IMR-90 (cell line): ENCODE measurements around the gene IFT74. TPM values are rescaled to one million over a fixed set of nuclear protein-coding genes. Genes with fewer than 3 reads are reported as not detected.

ENCODE experiments used
- ATAC-seq: fragments of 200-7000 bp; cut with Tn5 transposase; 2 replicates; pipeline ENCODE4 v1.9.1; 2020; ENCODE audit warnings: low read depth, mild to moderate bottlenecking, moderate library complexity
- BruUV-seq: library from RNA; stranded (reverse); fragments of 400-500 nt; replicated peaks from 2 replicates; lab custom pipeline; 2021; lab: Mats Ljungman, UMichigan
- CTCF ChIA-PET: fragments of 300-600 bp; formaldehyde crosslinking; extraction: SDS; loops from one replicate; lab custom pipeline; 2021; ENCODE audit warnings: antibody characterized with exemption; lab: Yijun Ruan, JAX
- POLR2A ChIA-PET: fragments of 300-600 bp; sonication (Branson Sonifier 250); formaldehyde crosslinking; loops from one replicate; lab custom pipeline; 2022; ENCODE audit warnings: antibody characterized with exemption; ENCODE audit not compliant: unreplicated experiment; lab: Charles Lee
- DNase-seq: peaks from one replicate; pipeline ENCODE4 v3.0.0; 2013
- H2AFZ ChIP-seq: replicated peaks from 2 replicates; pipeline ENCODE3; 2013; ENCODE audit warnings: low read length, mild to moderate bottlenecking; ENCODE audit not compliant: poor library complexity
- H2AK5ac ChIP-seq: 2 replicates; pipeline ENCODE4 v1.6.1; 2013; ENCODE audit warnings: low read depth, low read length, inconsistent platforms
- H2AK9ac ChIP-seq: replicated peaks from 2 replicates; pipeline ENCODE3; 2013; ENCODE audit warnings: mild to moderate bottlenecking, low read depth, low read length, moderate library complexity; ENCODE audit not compliant: poor library complexity
- H2BK120ac ChIP-seq: 2 replicates; pipeline ENCODE4 v1.6.1; 2013; ENCODE audit warnings: low read depth, low read length, inconsistent platforms
- H2BK15ac ChIP-seq: 3 replicates; pipeline ENCODE4 v1.6.1; 2013; ENCODE audit warnings: low read depth, low read length, inconsistent platforms
- H2BK20ac ChIP-seq: 2 replicates; pipeline ENCODE4 v1.6.1; 2013; ENCODE audit warnings: low read depth, mild to moderate bottlenecking, inconsistent platforms, low read length, moderate library complexity
- H2BK5ac ChIP-seq: 2 replicates; pipeline ENCODE4 v1.6.1; 2013; ENCODE audit warnings: mild to moderate bottlenecking, low read depth, low read length, inconsistent platforms; ENCODE audit not compliant: poor library complexity, severe bottlenecking
- H3K14ac ChIP-seq: replicated peaks from 2 replicates; pipeline ENCODE4 v1.6.1; 2013; ENCODE audit warnings: low read depth, low read length, inconsistent platforms
- H3K18ac ChIP-seq: 2 replicates; pipeline ENCODE4 v1.6.1; 2013; ENCODE audit warnings: low read depth, low read length, control low read depth
- H3K23ac ChIP-seq: 2 replicates; pipeline ENCODE4 v1.6.1; 2013; ENCODE audit warnings: low read depth, low read length, inconsistent platforms
- H3K27ac ChIP-seq: 2 replicates; pipeline ENCODE4 v1.5.1; 2013; ENCODE audit warnings: mild to moderate bottlenecking, control low read depth, low read length; ENCODE audit not compliant: insufficient read depth
- H3K27me3 ChIP-seq: 2 replicates; pipeline ENCODE4 v1.6.1; 2013; ENCODE audit warnings: low read length; ENCODE audit not compliant: control insufficient read depth, insufficient read depth
- H3K36me3 ChIP-seq: 2 replicates; pipeline ENCODE4 v1.6.1; 2013; ENCODE audit warnings: low read length, mixed read lengths; ENCODE audit not compliant: control insufficient read depth, insufficient read depth
- H3K4ac ChIP-seq: 2 replicates; pipeline ENCODE4 v1.6.1; 2013; ENCODE audit warnings: low read depth, low read length, inconsistent platforms
- H3K4me1 ChIP-seq: 2 replicates; pipeline ENCODE4 v1.6.1; 2013; ENCODE audit warnings: low read length, mixed read lengths; ENCODE audit not compliant: control insufficient read depth, insufficient read depth
- H3K4me2 ChIP-seq: 2 replicates; pipeline ENCODE4 v1.6.1; 2013; ENCODE audit warnings: low read depth, mild to moderate bottlenecking, control low read depth, low read length, moderate library complexity
- H3K4me3 ChIP-seq: 2 replicates; pipeline ENCODE4 v1.5.1; 2013; ENCODE audit warnings: low read depth, mild to moderate bottlenecking, control low read depth, low read length, moderate library complexity; ENCODE audit not compliant: insufficient read depth
- H3K56ac ChIP-seq: 2 replicates; pipeline ENCODE4 v1.6.1; 2013; ENCODE audit warnings: low read length, inconsistent platforms; ENCODE audit not compliant: insufficient read depth; ENCODE audit errors: extremely low read depth
- H3K79me1 ChIP-seq, 2 experiments: 2 replicates each; pipeline ENCODE4 v1.6.1; 2013; ENCODE audit warnings: low read length in 2 of 2, inconsistent platforms in 1 of 2, low read depth in 1 of 2
- H3K9ac ChIP-seq: 2 replicates; pipeline ENCODE4 v1.6.1; 2013; ENCODE audit warnings: low read depth, low read length, control low read depth
- H3K9me1 ChIP-seq: 2 replicates; pipeline ENCODE4 v1.6.1; 2013; ENCODE audit warnings: low read length, inconsistent platforms; ENCODE audit not compliant: insufficient read depth
- H3K9me3 ChIP-seq: 2 replicates; pipeline ENCODE4 v1.6.1; 2013; ENCODE audit warnings: low read length; ENCODE audit not compliant: control insufficient read depth, insufficient read depth
- H4K20me1 ChIP-seq: 2 replicates; pipeline ENCODE4 v1.6.1; 2013; ENCODE audit warnings: low read length, inconsistent platforms; ENCODE audit not compliant: insufficient read depth
- H4K5ac ChIP-seq: 2 replicates; pipeline ENCODE4 v1.6.1; 2013; ENCODE audit warnings: mild to moderate bottlenecking, low read depth, low read length, control low read depth
- H4K8ac ChIP-seq, 2 experiments: 2 replicates each; pipeline ENCODE4 v1.6.1; 2013; ENCODE audit warnings: low read depth in 2 of 2, low read length in 2 of 2, control low read depth in 1 of 2, inconsistent platforms in 1 of 2
- H4K91ac ChIP-seq: 2 replicates; pipeline ENCODE4 v1.6.1; 2013; ENCODE audit warnings: low read depth, low read length, inconsistent platforms; ENCODE audit not compliant: insufficient read depth
- CEBPB ChIP-seq: IDR thresholded peaks from 2 replicates; pipeline ENCODE4 v1.6.1; 2012; ENCODE audit warnings: low read depth, low read length, improper control_type of control experiment
- CHD1 ChIP-seq: IDR thresholded peaks from 2 replicates; pipeline ENCODE4 v1.6.1; 2012; ENCODE audit warnings: low read depth, low read length, improper control_type of control experiment
- FOS ChIP-seq: fragments of 150-350 bp; IDR thresholded peaks from 2 replicates; pipeline ENCODE4 v1.6.1; 2016; ENCODE audit warnings: low read depth, low read length
- MAFK ChIP-seq: IDR thresholded peaks from 2 replicates; pipeline ENCODE4 v1.6.1; 2012; ENCODE audit warnings: low read depth, low read length, improper control_type of control experiment
- MAZ ChIP-seq: IDR thresholded peaks from 2 replicates; pipeline ENCODE4 v1.6.1; 2012; ENCODE audit warnings: low read depth, mild to moderate bottlenecking, low read length, improper control_type of control experiment, moderate library complexity, borderline replicate concordance
- MXI1 ChIP-seq: IDR thresholded peaks from 2 replicates; pipeline ENCODE4 v1.6.1; 2012; ENCODE audit warnings: low read depth, mild to moderate bottlenecking, low read length, moderate library complexity, borderline replicate concordance
- POLR2A ChIP-seq: IDR thresholded peaks from 2 replicates; pipeline ENCODE4 v1.6.1; 2012; ENCODE audit warnings: mild to moderate bottlenecking, low read depth, low read length
- RAD21 ChIP-seq: IDR thresholded peaks from 2 replicates; pipeline ENCODE4 v1.6.1; 2012; ENCODE audit warnings: low read length, improper control_type of control experiment
- RCOR1 ChIP-seq: IDR thresholded peaks from 2 replicates; pipeline ENCODE4 v1.6.1; 2012; ENCODE audit warnings: mild to moderate bottlenecking, low read length, improper control_type of control experiment; ENCODE audit not compliant: insufficient replicate concordance
- RFX5 ChIP-seq: IDR thresholded peaks from 2 replicates; pipeline ENCODE4 v1.8.0; 2012; ENCODE audit warnings: low read depth, mild to moderate bottlenecking, low read length, moderate library complexity
- SMC3 ChIP-seq: fragments of 150-350 bp; IDR thresholded peaks from 2 replicates; pipeline ENCODE4 v1.6.1; 2016; ENCODE audit warnings: low read depth, mild to moderate bottlenecking, antibody characterized with exemption, low read length, moderate library complexity
- USF2 ChIP-seq: fragments of 150-350 bp; IDR thresholded peaks from 2 replicates; pipeline ENCODE4 v1.6.1; 2017; ENCODE audit warnings: mild to moderate bottlenecking, antibody characterized with exemption, low read length, low read depth
- WGBS, 2 experiments: methylation state at CpG; one replicate each; pipeline versions ENCODE4 v1.1.5 to v1.1.7; 2013; ENCODE audit warnings: missing lambda C conversion rate in 2 of 2; ENCODE audit not compliant: insufficient read length in 1 of 2; ENCODE audit errors: extremely low coverage in 2 of 2; 5-methylcytosine and 5-hydroxymethylcytosine counted together
- dilution Hi-C: fragments of 300-500 bp; cut with HindIII; formaldehyde crosslinking; loops from one replicate; pipeline ENCODE4 v1.14.3; 2018; ENCODE audit warnings: low sequenced_read_pairs; ENCODE audit not compliant: unreplicated experiment
- in situ Hi-C: fragments of 300-500 bp; cut with MboI; formaldehyde crosslinking; loops from 3 replicates; pipeline ENCODE4 v1.14.3; 2019; ENCODE audit warnings: low sequenced_read_pairs, inconsistent platforms, mixed read lengths
- intact Hi-C: fragments of 100-400 bp; cut with micrococcal nuclease; formaldehyde crosslinking; loops from 2 replicates; pipeline ENCODE4 v1.10.0; 2022
- polyA plus RNA-seq, 3 experiments: library from polyadenylated mRNA; depleted of rRNA; stranded (reverse); fragments of >200 nt; gene quantifications; 2 replicates each; pipeline ENCODE4 v1.2.3, GENCODE V29; 2012; ENCODE audit warnings: low replicate concordance in 1 of 3
- total RNA-seq: library from RNA; depleted of rRNA; stranded (reverse); fragments of >200 nt; gene quantifications from 2 replicates; pipeline ENCODE4 v1.2.3, GENCODE V29; 2012
- TF ChIP-seq, protein P1 (sequence below): conservative IDR thresholded peaks from 2 replicates; pipeline ENCODE4 v1.5.1; 2012; ENCODE audit warnings: mild to moderate bottlenecking, low read depth, low read length, improper control_type of control experiment

Gene IFT74
- total and polyA plus RNA-seq, 2 of the 4 experiments (the other 2 are of a cell fraction), result 4.6 to 12.2 TPM

GRCh38 chr9:27042476-27042875, 86.3 kb downstream of the IFT74 start:
- intact Hi-C loops, result no loop called here
- no peak overlapping the region for H2AFZ ChIP-seq
- H2BK15ac ChIP-seq, result no peak overlapping the region
- no peak overlapping the region for H3K4me3 ChIP-seq
- H3K4me1 ChIP-seq, result no peaks in the 10 kb centered on the region
- H3K36me3 ChIP-seq, result no peaks in the 10 kb centered on the region; the same call in 1 of the 2 replicates
- H3K4me2 ChIP-seq, result no peak overlapping the region
- no peaks in the 10 kb centered on the region for H4K20me1 ChIP-seq
- BruUV-seq, result no TSS peak
- ChIA-PET POLR2A (no interaction called here), CTCF (no interaction called here)
- no peak overlapping the region for H3K27ac ChIP-seq
- no peak overlapping the region for H3K18ac ChIP-seq
- no peak overlapping the region for H4K91ac ChIP-seq
- H3K9me1 ChIP-seq, result no peaks in the 10 kb centered on the region
- H3K14ac ChIP-seq, result no peak overlapping the region
- H3K4ac ChIP-seq, result no peak overlapping the region
- H2AK5ac ChIP-seq, result no peak overlapping the region
- H3K9ac ChIP-seq, result no peak overlapping the region
- no peak for DNase-seq
- H2BK5ac ChIP-seq, result no peak overlapping the region
- H3K23ac ChIP-seq, result no peak overlapping the region
- no peak for TF ChIP-seq SMC3
- TF ChIP-seq POLR2A, result no peak
- no peak for TF ChIP-seq MAZ
- no peak for TF ChIP-seq CHD1
- no peak for TF ChIP-seq CEBPB
- TF ChIP-seq, protein P1, sequence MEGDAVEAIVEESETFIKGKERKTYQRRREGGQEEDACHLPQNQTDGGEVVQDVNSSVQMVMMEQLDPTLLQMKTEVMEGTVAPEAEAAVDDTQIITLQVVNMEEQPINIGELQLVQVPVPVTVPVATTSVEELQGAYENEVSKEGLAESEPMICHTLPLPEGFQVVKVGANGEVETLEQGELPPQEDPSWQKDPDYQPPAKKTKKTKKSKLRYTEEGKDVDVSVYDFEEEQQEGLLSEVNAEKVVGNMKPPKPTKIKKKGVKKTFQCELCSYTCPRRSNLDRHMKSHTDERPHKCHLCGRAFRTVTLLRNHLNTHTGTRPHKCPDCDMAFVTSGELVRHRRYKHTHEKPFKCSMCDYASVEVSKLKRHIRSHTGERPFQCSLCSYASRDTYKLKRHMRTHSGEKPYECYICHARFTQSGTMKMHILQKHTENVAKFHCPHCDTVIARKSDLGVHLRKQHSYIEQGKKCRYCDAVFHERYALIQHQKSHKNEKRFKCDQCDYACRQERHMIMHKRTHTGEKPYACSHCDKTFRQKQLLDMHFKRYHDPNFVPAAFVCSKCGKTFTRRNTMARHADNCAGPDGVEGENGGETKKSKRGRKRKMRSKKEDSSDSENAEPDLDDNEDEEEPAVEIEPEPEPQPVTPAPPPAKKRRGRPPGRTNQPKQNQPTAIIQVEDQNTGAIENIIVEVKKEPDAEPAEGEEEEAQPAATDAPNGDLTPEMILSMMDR, result no peak
- no peak for TF ChIP-seq RFX5
- TF ChIP-seq FOS, result no peak
- no peak for TF ChIP-seq RCOR1
- TF ChIP-seq USF2, result no peak
- no peak for TF ChIP-seq MAFK
- TF ChIP-seq MXI1, result no peak
- no peak for TF ChIP-seq RAD21
- H3K56ac ChIP-seq, result no peak overlapping the region
- no peak overlapping the region for H2BK120ac ChIP-seq
- no peaks in the 10 kb centered on the region for H3K79me1 ChIP-seq
- H3K9me3 ChIP-seq, result no peaks in the 10 kb centered on the region
- H2AK9ac ChIP-seq, result no peak overlapping the region
- no peak overlapping the region for H4K8ac ChIP-seq
- no peak overlapping the region for H4K5ac ChIP-seq
- no CpG with 5 or more reads among the region's 1 CpG for WGBS, 2 experiments
- no peak for ATAC-seq
- in situ Hi-C loops, result no loop called here
- H2BK20ac ChIP-seq, result no peak overlapping the region
- no peaks in the 10 kb centered on the region for H3K27me3 ChIP-seq
- dilution Hi-C loops, result no loop called here
